ENCODE data around the gene AZGP1. TPM values are rescaled to one million over a fixed set of nuclear protein-coding genes. Genes with fewer than 3 reads are reported as not detected.

AZGP1 gene
- not detected in 5 replicates for total RNA-seq (2022; extraction: Qiagen RNA extraction; ENCODE audit: low read depth)

GRCh38 chr7:99975782-99976521 is at the start of gene AZGP1:
Gene AZGP1 (minus strand): TSS chr7:99976031. CDS start chr7:99976020, 11 bp downstream.

DNA sequence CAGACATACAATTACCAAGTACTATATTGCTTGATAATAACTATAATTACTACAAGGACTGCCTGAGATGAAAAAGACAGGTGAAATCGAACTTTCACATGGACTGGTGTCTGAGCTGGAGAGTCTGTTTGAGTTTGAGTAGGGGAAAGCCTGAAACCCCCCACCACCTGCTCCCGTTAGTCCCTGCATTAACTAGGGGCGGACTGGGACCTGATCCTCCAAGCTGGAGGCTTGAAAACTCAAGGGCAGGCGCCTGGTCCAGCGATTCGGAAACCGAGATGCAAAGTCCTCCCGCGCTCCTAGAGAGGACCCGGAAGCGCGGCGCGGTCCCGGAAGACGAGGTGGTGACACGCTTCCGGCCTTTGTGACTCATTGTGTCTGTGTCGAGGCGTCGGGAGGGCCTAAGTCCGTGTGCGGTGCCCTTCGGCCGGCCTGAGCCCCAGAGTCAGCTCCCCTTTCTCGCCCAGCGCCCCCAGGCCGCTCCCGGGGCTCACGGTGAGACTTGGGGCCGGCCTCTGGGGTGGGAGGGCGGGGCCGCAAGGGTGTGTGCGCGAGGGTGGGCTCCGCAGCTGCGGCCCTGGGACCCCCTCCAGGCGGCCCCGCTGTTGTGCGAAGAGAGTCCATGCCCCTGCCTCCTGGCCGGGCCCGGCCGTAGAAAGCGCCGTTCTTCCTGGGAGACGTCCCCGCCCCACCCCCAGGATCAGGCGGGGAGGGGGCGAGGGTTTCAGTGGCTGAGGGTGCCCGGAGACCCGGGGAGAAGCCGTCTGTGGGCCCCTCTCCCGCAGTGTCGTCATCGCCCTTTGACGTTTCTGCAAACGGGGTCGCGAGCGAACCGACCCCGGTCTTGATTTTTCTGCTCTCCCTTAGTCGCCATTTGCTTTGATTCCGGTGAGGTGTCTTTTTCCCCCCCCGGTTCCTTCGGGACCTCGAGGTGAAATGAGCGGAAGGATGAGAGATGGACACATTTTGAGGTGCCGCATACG is 39.7 kb upstream of the AZGP1 start, which contains the start of gene ZKSCAN1:
Gene ZKSCAN1 (plus strand): TSS at position 365 of the 983 bp plus-strand sequence. CDS start 7,911 bp downstream, outside the sequence.

DNA sequence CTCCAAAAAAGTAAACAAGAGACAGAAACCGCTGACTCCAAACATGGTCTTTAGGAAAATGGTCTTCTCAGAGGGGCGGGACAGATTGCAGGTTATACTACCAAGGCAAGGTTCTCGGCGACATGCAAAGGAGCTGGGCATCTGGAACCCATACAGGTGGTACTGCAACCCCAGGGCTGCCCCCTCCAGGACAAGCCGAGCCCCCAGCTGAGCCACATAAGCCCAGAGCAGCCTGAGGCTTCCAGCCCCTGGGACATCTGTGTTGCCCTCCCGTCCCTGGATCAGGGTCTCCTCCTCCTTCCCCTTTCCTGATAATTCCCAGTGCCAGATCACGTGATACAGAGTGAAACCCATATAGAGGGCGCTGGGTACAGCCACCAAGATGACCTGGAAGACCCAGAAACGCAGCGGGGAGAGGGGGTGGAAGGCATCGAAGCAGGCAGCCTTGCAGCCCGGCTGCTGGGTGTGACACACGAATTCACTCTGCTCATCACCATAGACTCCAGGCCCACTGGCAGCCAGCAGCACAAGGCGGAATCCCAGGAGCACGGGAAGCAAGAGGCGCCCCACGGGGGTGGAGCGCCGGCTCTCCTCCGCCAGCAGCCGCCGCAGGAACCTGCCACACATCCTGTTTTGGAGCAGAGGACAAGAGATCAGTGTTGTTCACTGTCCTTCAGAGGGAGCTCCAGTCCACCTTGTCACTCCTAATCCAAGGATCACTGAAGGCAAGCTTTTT is 46.7 kb downstream of the AZGP1 start, which contains the start of gene GJC3:
Gene GJC3 (minus strand): TSS at position 627 of the 736 bp plus-strand sequence. CDS start 0 bp downstream, at position 627.

GRCh38 chr7:99918959-99919813 is 56.6 kb downstream of the AZGP1 start, which contains the start of gene TRIM4:
Gene TRIM4 (minus strand): TSS chr7:99919530. CDS start chr7:99919401, 129 bp downstream.

Other genes starting within 250 kb of the AZGP1 start
- gene CYP3A7, start 240.8 kb downstream of the AZGP1 start, total RNA-seq (2022; extraction: Qiagen RNA extraction; ENCODE audit: low read depth) = not detected in 5 replicates
- gene CYP3A4, start 191.8 kb downstream of the AZGP1 start, total RNA-seq (2022; extraction: Qiagen RNA extraction; ENCODE audit: low read depth) = 0.06 to 0.09 TPM in 2 of 5 replicates, not detected in the others
- gene CYP3A43, start 148.0 kb downstream of the AZGP1 start, total RNA-seq (2022; extraction: Qiagen RNA extraction; ENCODE audit: low read depth) = not detected in 5 replicates
- not detected in 5 replicates for gene OR2AE1, start 99.0 kb downstream of the AZGP1 start, total RNA-seq (2022; extraction: Qiagen RNA extraction; ENCODE audit: low read depth)
- gene TRIM4, start 56.5 kb downstream of the AZGP1 start, total RNA-seq (2022; extraction: Qiagen RNA extraction; ENCODE audit: low read depth) = 24.7 to 26.5 TPM (median 25.3 TPM) in 5 replicates
- 0.12 to 0.43 TPM (median 0.23 TPM) in 4 of 5 replicates, not detected in the other for gene GJC3, start 46.4 kb downstream of the AZGP1 start, total RNA-seq (2022; extraction: Qiagen RNA extraction; ENCODE audit: low read depth)
- gene ZKSCAN1, start 39.6 kb upstream of the AZGP1 start, total RNA-seq (2022; extraction: Qiagen RNA extraction; ENCODE audit: low read depth) = 6.8 to 10.2 TPM (median 9.1 TPM) in 5 replicates
- 9.7 to 11.0 TPM (median 10.2 TPM) in 5 replicates for gene ZSCAN21, start 73.7 kb upstream of the AZGP1 start, total RNA-seq (2022; extraction: Qiagen RNA extraction; ENCODE audit: low read depth)
- 20.3 to 23.8 TPM (median 21.1 TPM) in 5 replicates for gene ZNF3, start 105.7 kb upstream of the AZGP1 start, total RNA-seq (2022; extraction: Qiagen RNA extraction; ENCODE audit: low read depth)
- gene COPS6, start 112.9 kb upstream of the AZGP1 start, total RNA-seq (2022; extraction: Qiagen RNA extraction; ENCODE audit: low read depth) = 151 to 191 TPM (median 180 TPM) in 5 replicates
- gene MCM7, start 125.4 kb upstream of the AZGP1 start, total RNA-seq (2022; extraction: Qiagen RNA extraction; ENCODE audit: low read depth) = 221 to 243 TPM (median 236 TPM) in 5 replicates
- gene AP4M1, start 125.6 kb upstream of the AZGP1 start, total RNA-seq (2022; extraction: Qiagen RNA extraction; ENCODE audit: low read depth) = 12.9 to 15.9 TPM (median 14.6 TPM) in 5 replicates
- 57.2 to 64.6 TPM (median 62.0 TPM) in 5 replicates for gene TAF6, start 143.3 kb upstream of the AZGP1 start, total RNA-seq (2022; extraction: Qiagen RNA extraction; ENCODE audit: low read depth)
- 7.9 to 11.7 TPM (median 9.9 TPM) in 5 replicates for gene CNPY4, start 143.6 kb upstream of the AZGP1 start, total RNA-seq (2022; extraction: Qiagen RNA extraction; ENCODE audit: low read depth)
- 2.0 to 3.1 TPM (median 2.6 TPM) in 5 replicates for gene MBLAC1, start 150.9 kb upstream of the AZGP1 start, total RNA-seq (2022; extraction: Qiagen RNA extraction; ENCODE audit: low read depth)
- gene LAMTOR4, start 172.9 kb upstream of the AZGP1 start, total RNA-seq (2022; extraction: Qiagen RNA extraction; ENCODE audit: low read depth) = 167 to 200 TPM (median 171 TPM) in 5 replicates
- gene TRAPPC14, start 182.7 kb upstream of the AZGP1 start, total RNA-seq (2022; extraction: Qiagen RNA extraction; ENCODE audit: low read depth) = 9.5 to 13.5 TPM (median 13.1 TPM) in 5 replicates
- gene GAL3ST4, start 192.6 kb upstream of the AZGP1 start, total RNA-seq (2022; extraction: Qiagen RNA extraction; ENCODE audit: low read depth) = 0.07 to 0.26 TPM (median 0.10 TPM) in 3 of 5 replicates, not detected in the others
- gene GPC2, start 201.3 kb upstream of the AZGP1 start, total RNA-seq (2022; extraction: Qiagen RNA extraction; ENCODE audit: low read depth) = 0.32 to 1.5 TPM (median 0.84 TPM) in 5 replicates
- gene STAG3, start 201.9 kb upstream of the AZGP1 start, total RNA-seq (2022; extraction: Qiagen RNA extraction; ENCODE audit: low read depth) = 0.21 to 0.72 TPM (median 0.21 TPM) in 3 of 5 replicates, not detected in the others
- 0.08 TPM in 1 of 5 replicates, not detected in the others for gene PVRIG, start 243.9 kb upstream of the AZGP1 start, total RNA-seq (2022; extraction: Qiagen RNA extraction; ENCODE audit: low read depth)